Stimulated activated naive CD8-positive, alpha-beta T cell treated with anti-CD3 and anti-CD28 coated beads, Interleukin-15, amount 100 ng/mL, for 72 hours (primary cell): ENCODE data around the gene DCC.

Experiments
- ATAC-seq: fragments of 150-1000 bp; cut with Tn5 transposase; 2 replicates; pipeline ENCODE4 v1.10.0; 2021; ENCODE audit warnings: mild to moderate bottlenecking, moderate library complexity
- DNase-seq, 2 donors: peaks; one replicate each; pipeline ENCODE4 v3.0.0; 2021 to 2022
- H3K27ac Mint-ChIP-seq, 2 donors: one replicate each; pipeline ENCODE4 v1.8.0; 2022; ENCODE audit warnings: mild to moderate bottlenecking in 2 of 2, mixed read lengths in 2 of 2, moderate library complexity in 2 of 2
- H3K27me3 Mint-ChIP-seq: one replicate; pipeline ENCODE4 v1.8.0; 2022; ENCODE audit warnings: mixed read lengths
- H3K4me1 Mint-ChIP-seq: one replicate; pipeline ENCODE4 v1.8.0; 2022; ENCODE audit warnings: mild to moderate bottlenecking, mixed read lengths
- H3K4me3 Mint-ChIP-seq, 2 donors: one replicate each; pipeline ENCODE4 v1.8.0; 2022; ENCODE audit warnings: mild to moderate bottlenecking in 2 of 2, mixed read lengths in 2 of 2, moderate library complexity in 1 of 2
- H3K9me3 Mint-ChIP-seq, 2 donors: one replicate each; pipeline ENCODE4 v1.8.0; 2022; ENCODE audit warnings: mixed read lengths in 2 of 2

DCC gene

GRCh38 chr18:53531187-53531586 lies 1191.2 kb downstream of the DCC start:
- H3K9me3 Mint-ChIP-seq, result no peaks in the 10 kb centered on the region
- no peaks in the 10 kb centered on the region for H3K4me1 Mint-ChIP-seq
- no peaks in the 10 kb centered on the region for H3K27me3 Mint-ChIP-seq
- no peak for DNase-seq
- H3K4me3 Mint-ChIP-seq, result no peak overlapping the region
- no peak for ATAC-seq
- H3K27ac Mint-ChIP-seq, result no peak overlapping the region

GRCh38 chr18:53531896-53532295 lies 1191.9 kb downstream of the DCC start:
- Mint-ChIP-seq H3K4me1 (no peaks in the 10 kb centered on the region), H3K27ac (no peak overlapping the region), H3K27me3 (no peaks in the 10 kb centered on the region), H3K9me3 (no peaks in the 10 kb centered on the region), H3K4me3 (no peak overlapping the region)
- ATAC-seq (no peak), DNase-seq (no peak)

GRCh38 chr18:53534203-53534602 lies 1194.2 kb downstream of the DCC start:
- Mint-ChIP-seq H3K9me3 (no peaks in the 10 kb centered on the region), H3K27me3 (no peaks in the 10 kb centered on the region), H3K27ac (no peak overlapping the region), H3K4me3 (no peak overlapping the region), H3K4me1 (no peaks in the 10 kb centered on the region)
- ATAC-seq (no peak), DNase-seq (no peak)

DNA sequence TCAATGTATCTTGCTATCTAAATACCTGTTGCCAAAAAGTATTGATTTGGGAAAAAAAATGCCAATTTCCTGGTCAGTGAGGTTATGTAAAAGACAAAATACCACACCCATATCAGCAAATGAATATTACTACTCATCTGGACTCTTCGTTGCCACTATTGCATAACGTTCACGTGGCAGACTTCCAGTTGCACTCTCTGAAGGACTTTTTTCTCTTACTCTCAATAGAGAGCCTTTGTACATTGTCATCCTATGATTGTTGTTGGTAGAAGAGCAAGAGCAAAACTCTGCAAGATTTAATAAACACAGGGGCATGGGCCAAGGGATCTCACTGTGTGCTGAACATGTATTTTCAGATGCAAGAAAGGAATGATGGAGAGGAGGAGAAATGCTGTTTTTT lies 1194.7 kb downstream of the DCC start:
- H3K9me3 Mint-ChIP-seq, result no peaks in the 10 kb centered on the region
- no peak overlapping the region for H3K27ac Mint-ChIP-seq
- H3K4me3 Mint-ChIP-seq, result no peak overlapping the region
- H3K4me1 Mint-ChIP-seq, result no peaks in the 10 kb centered on the region
- DNase-seq (no peak), ATAC-seq (no peak)
- no peaks in the 10 kb centered on the region for H3K27me3 Mint-ChIP-seq

GRCh38 chr18:53536908-53537307 lies 1196.9 kb downstream of the DCC start:
- no peak overlapping the region for H3K4me3 Mint-ChIP-seq
- H3K27ac Mint-ChIP-seq, result no peak overlapping the region
- H3K27me3 Mint-ChIP-seq, result no peaks in the 10 kb centered on the region
- H3K4me1 Mint-ChIP-seq, result no peaks in the 10 kb centered on the region
- DNase-seq (no peak), ATAC-seq (no peak)
- H3K9me3 Mint-ChIP-seq, result no peaks in the 10 kb centered on the region

DNA sequence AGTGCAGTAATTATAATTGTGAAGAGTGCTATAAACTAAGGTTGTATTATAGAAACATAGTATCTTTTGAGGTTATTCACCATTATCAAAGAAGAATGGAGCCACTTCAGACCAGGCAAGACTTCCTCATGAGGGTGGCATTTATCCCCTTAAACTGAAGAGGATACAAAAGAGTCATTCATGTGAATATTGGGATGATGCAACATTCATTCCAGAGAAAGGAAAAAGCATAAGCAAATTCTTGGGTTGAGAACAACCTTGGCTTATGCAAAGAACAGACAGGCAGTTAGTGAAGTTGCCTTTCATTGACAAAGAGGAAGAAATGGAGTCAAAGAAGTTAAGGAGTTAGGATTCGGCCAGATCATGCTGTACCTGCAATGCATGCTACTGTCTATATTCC lies 1201.9 kb downstream of the DCC start:
- DNase-seq (no peak), ATAC-seq (no peak)
- Mint-ChIP-seq H3K27ac (no peak overlapping the region), H3K27me3 (no peaks in the 10 kb centered on the region), H3K4me3 (no peak overlapping the region), H3K4me1 (no peaks in the 10 kb centered on the region), H3K9me3 (peaks cover 4 to 14% of the 10 kb centered on the region in 2 donors)

DNA sequence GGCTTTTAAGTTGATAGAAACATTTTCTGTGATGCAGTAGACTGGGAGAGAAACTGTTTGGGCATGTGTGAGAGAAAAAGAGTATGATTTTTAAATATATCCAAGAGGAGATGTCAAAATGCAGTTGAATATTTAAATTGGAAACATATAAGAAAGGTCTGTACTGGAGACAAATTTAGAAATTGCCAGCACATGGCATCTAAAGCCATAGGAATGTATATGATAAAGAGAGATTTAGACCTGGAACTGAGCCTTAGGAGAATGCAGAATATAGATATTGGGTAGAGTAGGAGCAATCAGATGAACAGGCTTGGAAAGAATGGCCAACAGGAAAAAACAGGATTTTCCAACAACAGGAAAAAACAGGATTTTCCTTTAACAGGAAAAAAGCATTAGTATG lies 1203.7 kb downstream of the DCC start:
- Mint-ChIP-seq H3K27me3 (no peaks in the 10 kb centered on the region), H3K27ac (no peak overlapping the region), H3K4me1 (no peaks in the 10 kb centered on the region), H3K9me3 (peaks cover 4 to 14% of the 10 kb centered on the region in 2 donors), H3K4me3 (no peak overlapping the region)
- ATAC-seq (no peak), DNase-seq (no peak)

DNA sequence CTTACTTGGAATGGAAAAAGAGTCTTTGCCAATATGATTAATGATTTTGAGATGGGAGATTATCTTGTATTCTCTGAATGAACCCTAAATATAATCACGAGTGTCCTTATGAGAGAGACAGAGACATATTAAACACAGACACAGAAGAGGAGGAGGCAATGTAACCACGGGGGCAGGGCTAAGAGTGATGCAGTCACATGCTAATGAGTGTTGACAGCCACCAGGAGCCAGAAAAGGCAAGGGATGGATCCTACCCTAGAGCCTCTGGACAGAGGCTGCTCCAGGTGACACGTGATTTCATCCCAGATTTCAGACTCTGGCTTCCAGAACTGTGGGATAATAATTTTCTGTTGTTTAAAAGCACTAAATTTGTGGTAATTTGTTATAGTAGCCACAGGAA lies 1204.9 kb downstream of the DCC start:
- peaks cover 4 to 14% of the 10 kb centered on the region in 2 donors for H3K9me3 Mint-ChIP-seq
- no peak overlapping the region for H3K4me3 Mint-ChIP-seq
- DNase-seq (no peak), ATAC-seq (no peak)
- H3K27me3 Mint-ChIP-seq, result no peaks in the 10 kb centered on the region
- no peaks in the 10 kb centered on the region for H3K4me1 Mint-ChIP-seq
- H3K27ac Mint-ChIP-seq, result no peak overlapping the region

- no peak overlapping the region for H3K4me3 Mint-ChIP-seq
- no peak overlapping the region for H3K27ac Mint-ChIP-seq
Observed at GRCh38 chr18:53551868-53552426, 1212.0 kb downstream of the DCC start.

DNA sequence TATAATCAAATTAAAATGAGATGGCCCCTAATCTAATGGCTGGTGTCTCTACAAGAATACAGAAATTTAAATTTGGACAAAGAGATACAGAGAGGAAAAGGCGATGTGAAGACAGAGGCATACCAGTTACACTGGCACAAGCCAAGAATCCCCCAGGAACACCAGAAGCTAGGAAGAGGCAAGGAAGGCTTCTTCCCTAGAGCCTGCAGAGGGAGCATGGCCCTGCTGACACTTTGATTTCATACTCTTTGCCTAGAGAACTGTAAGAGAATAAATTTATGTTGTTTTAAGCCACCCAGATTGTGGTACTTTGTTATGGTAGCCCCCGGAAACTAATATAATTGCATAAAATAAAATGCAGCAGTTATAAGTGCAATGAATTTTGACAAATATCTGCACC lies 1213.0 kb downstream of the DCC start:
- no peak overlapping the region for H3K4me3 Mint-ChIP-seq
- no peak for ATAC-seq
- no peaks in the 10 kb centered on the region for H3K4me1 Mint-ChIP-seq
- peaks cover 0 to 10% of the 10 kb centered on the region in 2 donors for H3K9me3 Mint-ChIP-seq
- H3K27ac Mint-ChIP-seq, result no peak overlapping the region
- no peak for DNase-seq
- no peaks in the 10 kb centered on the region for H3K27me3 Mint-ChIP-seq

More at GRCh38 chr18:53551868-53552426, 1212.0 kb downstream of the DCC start:
- no peaks in the 10 kb centered on the region for H3K27me3 Mint-ChIP-seq
- DNase-seq (no peak), ATAC-seq (no peak)
- no peaks in the 10 kb centered on the region for H3K4me1 Mint-ChIP-seq
- peaks cover 0 to 10% of the 10 kb centered on the region in 2 donors for H3K9me3 Mint-ChIP-seq

DNA sequence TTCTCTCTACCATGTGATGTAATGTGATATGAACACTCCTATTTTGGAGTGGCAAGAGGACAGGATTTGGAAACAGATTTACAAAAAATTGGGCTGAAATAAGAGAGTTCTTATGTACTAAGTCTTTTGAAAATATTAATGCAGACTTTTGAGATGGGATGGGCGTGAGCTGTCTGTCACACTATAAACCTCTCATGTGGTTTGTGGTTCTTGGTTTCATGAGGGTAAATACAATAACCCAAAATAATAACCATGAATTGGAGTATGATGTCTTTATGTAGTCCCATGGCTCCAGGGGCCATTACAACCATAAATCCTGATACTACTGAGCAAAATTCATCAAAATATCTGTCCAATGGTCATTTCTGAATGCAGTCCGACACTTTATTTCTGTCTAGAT lies 1216.5 kb downstream of the DCC start:
- no peak for ATAC-seq
- Mint-ChIP-seq H3K27me3 (no peaks in the 10 kb centered on the region), H3K27ac (no peak overlapping the region), H3K4me1 (no peaks in the 10 kb centered on the region), H3K4me3 (no peak overlapping the region), H3K9me3 (peaks cover 4 to 5% of the 10 kb centered on the region in 2 donors)
- DNase-seq, result no peak

DNA sequence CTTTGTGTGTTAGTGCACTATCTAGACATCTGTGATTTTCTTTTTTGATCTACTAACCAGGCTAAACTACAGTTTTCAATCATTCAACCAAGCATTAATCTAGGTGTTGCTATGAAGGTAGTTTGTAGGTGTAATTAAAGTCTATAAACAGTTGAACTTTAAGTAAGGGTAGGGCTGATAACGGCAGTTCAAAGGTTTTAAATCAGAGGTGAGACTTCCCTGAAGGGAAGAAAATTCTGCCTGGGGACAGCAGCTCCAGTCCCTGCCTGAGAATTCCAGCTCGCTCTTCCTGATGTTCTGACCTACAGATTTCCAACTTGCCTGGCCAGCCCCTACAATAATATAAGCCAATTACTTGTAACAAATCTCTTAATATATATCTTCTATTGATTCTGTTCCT lies 1220.5 kb downstream of the DCC start:
- H3K4me3 Mint-ChIP-seq, result no peak overlapping the region
- DNase-seq (no peak), ATAC-seq (no peak)
- H3K4me1 Mint-ChIP-seq, result no peaks in the 10 kb centered on the region
- no peaks in the 10 kb centered on the region for H3K27me3 Mint-ChIP-seq
- no peak overlapping the region for H3K27ac Mint-ChIP-seq
- peaks cover 0 to 5% of the 10 kb centered on the region in 2 donors for H3K9me3 Mint-ChIP-seq

DNA sequence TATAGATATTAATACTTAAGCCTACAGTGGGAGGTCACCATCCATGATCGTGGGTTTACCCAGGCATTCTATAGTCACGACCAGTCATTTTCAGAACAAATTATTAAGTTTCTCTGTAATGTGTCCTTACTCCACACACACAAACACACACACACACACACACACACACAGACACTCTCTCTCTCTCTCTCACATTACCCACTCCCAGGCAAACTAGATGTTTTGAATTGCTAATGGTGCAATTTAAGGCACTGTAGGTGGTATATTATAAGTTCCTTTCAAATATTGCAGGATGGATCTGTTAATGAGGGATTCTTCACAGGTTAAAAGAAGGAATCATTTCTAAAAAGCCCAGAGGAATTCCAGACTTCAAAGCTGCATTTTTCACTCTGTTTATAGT lies 1226.6 kb downstream of the DCC start:
- Mint-ChIP-seq H3K4me1 (no peaks in the 10 kb centered on the region), H3K27ac (no peak overlapping the region), H3K9me3 (no peaks in the 10 kb centered on the region), H3K27me3 (no peaks in the 10 kb centered on the region), H3K4me3 (no peak overlapping the region)
- no peak for ATAC-seq
- DNase-seq, result no peak

DNA sequence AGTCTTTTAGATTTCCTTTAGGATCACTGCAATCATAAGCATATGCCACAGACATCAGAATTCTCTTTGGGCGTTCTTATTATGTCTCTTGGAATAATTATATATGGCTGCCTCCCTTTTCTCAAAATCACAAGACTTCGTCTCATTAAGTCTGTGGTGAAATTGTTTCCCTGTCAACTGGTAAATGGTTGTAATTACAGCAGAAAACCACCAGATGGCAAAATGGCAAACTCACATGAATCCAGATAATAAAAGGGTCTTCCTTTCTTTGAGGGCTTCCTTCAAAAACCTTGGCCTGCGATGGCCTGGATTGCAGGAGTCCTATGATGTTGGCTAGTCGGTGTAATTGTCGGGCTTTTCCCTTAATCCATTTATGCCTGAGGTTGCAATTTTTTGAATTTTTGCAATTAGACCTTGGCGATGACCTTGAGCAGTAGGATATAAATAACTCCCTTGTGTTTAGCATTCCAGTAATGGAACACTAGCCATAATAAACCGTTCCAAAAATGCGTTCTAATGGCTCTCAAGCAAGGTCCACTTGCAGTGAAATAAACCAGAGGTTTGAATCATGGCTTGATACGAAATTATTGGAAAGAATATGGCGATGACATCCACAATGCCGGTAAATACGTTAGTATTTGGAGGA lies 1228.1 kb downstream of the DCC start:
- DNase-seq, result no peak
- H3K27ac Mint-ChIP-seq, result no peak overlapping the region
- no peak overlapping the region for H3K4me3 Mint-ChIP-seq
- no peaks in the 10 kb centered on the region for H3K9me3 Mint-ChIP-seq
- no peak for ATAC-seq
- no peaks in the 10 kb centered on the region for H3K27me3 Mint-ChIP-seq
- H3K4me1 Mint-ChIP-seq, result no peaks in the 10 kb centered on the region
